ENCODE results near the gene SLC3A2.

Gene SLC3A2

GRCh38 chr11:62910141-62910882, 29.6 kb downstream of the SLC3A2 start:
- DNase-seq (ENCODE audit: low spot score) = no peak

GRCh38 chr11:62911137-62912130, 30.7 kb downstream of the SLC3A2 start:
- DNase-seq (ENCODE audit: low spot score) = no peak

GRCh38 chr11:62912268-62912667, 31.6 kb downstream of the SLC3A2 start:
- DNase-seq (ENCODE audit: low spot score) = no peak

- DNase-seq (ENCODE audit: low spot score) = no peak
Observed at GRCh38 chr11:62914416-62914815, 33.7 kb downstream of the SLC3A2 start.

- DNase-seq (ENCODE audit: low spot score) = no peak
Observed at GRCh38 chr11:62917906-62918502, 37.3 kb downstream of the SLC3A2 start.

GRCh38 chr11:62918531-62918930, 37.8 kb downstream of the SLC3A2 start:
- no peak for DNase-seq (ENCODE audit: low spot score)

- DNase-seq (ENCODE audit: low spot score) = no peak
Observed at GRCh38 chr11:62919476-62919875, 38.8 kb downstream of the SLC3A2 start.

- DNase-seq (ENCODE audit: low spot score) = no peak
Observed at GRCh38 chr11:62919898-62920640, 39.4 kb downstream of the SLC3A2 start.

- DNase-seq (ENCODE audit: low spot score) = no peak
Observed at GRCh38 chr11:62921201-62921572, 40.5 kb downstream of the SLC3A2 start, which contains the start of gene CHRM1. Gene CHRM1, minus strand, starts transcription at chr11:62921363. Its CDS starts 10,263 bp downstream, at chr11:62911100.

- no peak for DNase-seq (ENCODE audit: low spot score)
Observed at GRCh38 chr11:62921573-62922188, 41.0 kb downstream of the SLC3A2 start.

GRCh38 chr11:62922189-62922589, 41.5 kb downstream of the SLC3A2 start:
- DNase-seq (ENCODE audit: low spot score) = no peak

GRCh38 chr11:62922653-62923431, 42.1 kb downstream of the SLC3A2 start:
- DNase-seq (ENCODE audit: low spot score) = no peak

GRCh38 chr11:62923601-62924411, 43.1 kb downstream of the SLC3A2 start:
- DNase-seq (ENCODE audit: low spot score) = no peak

GRCh38 chr11:62925308-62925707, 44.6 kb downstream of the SLC3A2 start:
- DNase-seq (ENCODE audit: low spot score) = no peak

- no peak for DNase-seq (ENCODE audit: low spot score)
Observed at GRCh38 chr11:62925745-62926679, 45.3 kb downstream of the SLC3A2 start.

- no peak for DNase-seq (ENCODE audit: low spot score)
Observed at GRCh38 chr11:62926680-62927455, 46.2 kb downstream of the SLC3A2 start.

GRCh38 chr11:62928011-62928410, 47.3 kb downstream of the SLC3A2 start:
- no peak for DNase-seq (ENCODE audit: low spot score)

- DNase-seq (ENCODE audit: low spot score) = no peak
Observed at GRCh38 chr11:62930157-62930556, 49.5 kb downstream of the SLC3A2 start.
